SIG-M5 treated with dmso at 0.1 percent for 504 hours (cell line): ENCODE data around the gene IL1RL2.

Experiments used
- DNase-seq: peaks from one replicate; lab custom pipeline; 2025; ENCODE audit not compliant: unreplicated experiment; lab: John Stamatoyannopoulos, UW

Gene IL1RL2

DNA sequence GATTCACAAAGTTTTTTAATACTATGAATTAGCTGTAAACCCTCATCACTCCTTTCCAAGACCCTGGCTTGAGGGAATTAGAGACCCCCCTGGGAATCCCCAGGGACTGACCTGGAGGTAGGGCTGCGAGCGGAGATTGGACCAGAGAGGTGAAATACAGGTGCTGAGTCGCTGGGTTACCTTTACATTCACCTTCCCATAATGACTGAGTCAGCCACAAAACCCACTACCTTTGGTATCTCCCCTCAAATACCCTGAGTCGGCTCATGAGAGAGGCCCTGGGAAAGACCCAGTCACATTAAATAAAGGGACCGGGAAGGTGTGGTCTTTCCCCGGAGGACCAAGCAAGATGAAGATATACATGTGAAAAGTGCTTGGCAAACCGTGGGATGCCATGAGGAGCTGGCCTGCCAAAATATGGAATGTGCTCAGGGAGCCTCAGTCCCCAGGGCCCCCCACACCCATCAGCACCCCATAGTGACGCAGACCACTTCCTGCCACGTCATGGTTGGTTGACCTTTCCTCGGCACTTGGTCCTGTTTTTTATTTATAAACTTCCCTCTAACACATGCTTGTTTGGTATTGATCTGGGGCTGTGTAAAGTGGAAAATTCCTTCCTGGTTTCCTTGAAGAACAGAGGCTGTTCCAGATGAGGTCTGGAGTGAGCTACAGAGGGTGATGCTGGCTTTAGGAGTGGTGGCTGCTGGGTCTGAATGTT lies 51.4 kb downstream of the IL1RL2 start:
- DNase-seq: no peak

DNA sequence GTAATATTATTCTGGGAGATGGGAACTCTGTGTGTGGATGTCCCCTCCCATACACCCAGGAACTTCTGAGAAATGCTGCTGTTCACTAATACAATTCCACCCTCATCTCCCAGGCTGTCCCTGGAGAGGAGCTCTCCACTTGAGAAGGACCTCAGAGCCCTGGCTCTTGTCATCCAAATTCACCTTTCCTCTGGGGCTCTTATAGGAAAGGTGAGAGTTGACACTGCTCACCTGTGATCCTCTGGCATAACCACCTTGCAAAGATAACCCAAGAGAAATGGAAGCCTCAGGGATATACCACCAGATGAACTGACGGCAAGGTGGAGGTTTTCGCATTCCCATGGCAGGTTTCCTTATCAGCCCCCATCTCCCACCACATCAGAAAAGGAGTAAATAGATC lies 52.0 kb downstream of the IL1RL2 start:
- DNase-seq: no peak

DNA sequence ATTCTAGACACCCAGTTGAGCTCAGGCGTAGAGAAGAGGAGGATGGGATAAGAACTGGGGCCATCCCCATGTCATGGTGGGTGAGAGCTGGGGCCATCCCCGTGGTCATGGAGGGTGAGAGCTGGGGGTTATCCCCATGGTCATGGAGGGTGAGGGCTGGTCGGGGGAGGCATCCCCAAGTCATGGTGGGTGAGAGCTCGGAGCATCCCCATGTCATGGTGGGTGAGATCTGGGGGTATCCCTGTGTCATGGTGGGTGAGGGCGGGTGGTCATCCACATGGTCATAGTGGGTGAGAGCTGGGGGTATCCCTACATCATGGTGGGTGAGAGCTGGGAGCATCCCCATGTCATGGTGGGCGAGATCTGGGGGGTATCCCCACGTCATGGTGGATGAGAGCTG lies 52.5 kb downstream of the IL1RL2 start:
- DNase-seq: no peak

DNA sequence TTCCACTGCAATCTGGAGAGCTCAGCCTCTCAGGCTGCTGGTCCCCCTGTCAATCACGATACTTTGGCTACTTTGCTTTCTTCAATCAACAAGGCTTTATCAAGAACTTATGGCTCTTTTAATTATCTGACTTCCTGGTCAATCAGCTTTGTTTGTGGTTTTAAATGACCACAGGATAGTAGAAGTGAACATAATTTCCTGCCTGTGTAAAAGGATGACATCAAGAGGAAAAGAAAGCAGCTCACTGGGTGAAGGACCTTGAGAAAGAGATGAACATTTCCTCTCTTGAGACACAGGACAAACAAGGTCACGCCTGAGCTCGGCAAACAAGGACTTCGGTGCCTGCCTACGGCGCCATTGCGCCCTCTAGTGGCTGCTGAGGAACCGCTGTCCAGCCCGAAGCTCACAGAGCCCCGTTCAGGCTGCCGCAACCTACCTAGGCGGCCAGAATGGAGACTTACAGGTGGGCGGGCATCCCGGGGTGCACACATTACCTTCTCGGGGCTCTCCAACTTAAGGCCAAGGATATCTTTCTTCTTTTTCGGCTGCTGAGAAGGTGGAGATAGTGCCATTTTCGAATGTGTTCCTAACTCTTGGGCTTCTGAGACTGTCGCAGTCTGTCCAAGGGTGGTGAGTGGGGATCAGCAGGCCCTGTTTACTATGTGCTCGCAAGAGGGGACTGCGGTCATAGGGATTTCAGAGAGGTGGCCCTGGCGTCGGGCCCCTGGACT lies 54.0 kb downstream of the IL1RL2 start:
- peak; percentile 97 for DNase-seq

DNA sequence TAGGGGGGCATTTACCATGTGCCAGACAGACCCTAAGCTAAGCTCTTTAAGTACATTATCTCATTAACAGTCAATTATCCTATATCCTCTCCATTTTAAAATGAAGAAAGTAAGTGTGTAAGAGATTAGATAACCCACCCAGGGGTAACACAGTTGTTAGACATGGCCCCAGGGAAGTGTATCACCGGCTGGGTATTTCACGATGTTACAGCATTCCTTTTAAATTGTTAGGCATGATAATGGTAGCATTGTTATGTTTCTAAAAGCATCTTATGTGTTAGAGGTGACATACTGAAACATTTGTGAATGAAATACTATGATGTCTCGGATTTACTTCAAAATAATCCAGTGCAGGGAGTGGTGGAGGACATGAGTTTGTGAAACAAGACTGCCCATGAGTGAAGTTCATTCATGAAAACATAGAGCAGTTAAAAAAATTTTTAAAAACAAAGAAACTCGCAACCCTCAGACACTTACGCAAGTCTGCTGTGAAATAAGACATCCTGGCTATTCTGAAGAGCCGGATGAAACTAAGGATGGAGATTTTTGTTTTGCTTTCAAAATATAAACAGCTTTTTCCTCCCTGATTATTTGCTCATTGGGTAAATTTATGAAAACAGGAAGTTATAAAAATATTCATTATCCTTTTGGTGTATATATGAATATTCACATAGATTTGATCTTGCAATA lies 54.9 kb downstream of the IL1RL2 start:
- DNase-seq: no peak

DNA sequence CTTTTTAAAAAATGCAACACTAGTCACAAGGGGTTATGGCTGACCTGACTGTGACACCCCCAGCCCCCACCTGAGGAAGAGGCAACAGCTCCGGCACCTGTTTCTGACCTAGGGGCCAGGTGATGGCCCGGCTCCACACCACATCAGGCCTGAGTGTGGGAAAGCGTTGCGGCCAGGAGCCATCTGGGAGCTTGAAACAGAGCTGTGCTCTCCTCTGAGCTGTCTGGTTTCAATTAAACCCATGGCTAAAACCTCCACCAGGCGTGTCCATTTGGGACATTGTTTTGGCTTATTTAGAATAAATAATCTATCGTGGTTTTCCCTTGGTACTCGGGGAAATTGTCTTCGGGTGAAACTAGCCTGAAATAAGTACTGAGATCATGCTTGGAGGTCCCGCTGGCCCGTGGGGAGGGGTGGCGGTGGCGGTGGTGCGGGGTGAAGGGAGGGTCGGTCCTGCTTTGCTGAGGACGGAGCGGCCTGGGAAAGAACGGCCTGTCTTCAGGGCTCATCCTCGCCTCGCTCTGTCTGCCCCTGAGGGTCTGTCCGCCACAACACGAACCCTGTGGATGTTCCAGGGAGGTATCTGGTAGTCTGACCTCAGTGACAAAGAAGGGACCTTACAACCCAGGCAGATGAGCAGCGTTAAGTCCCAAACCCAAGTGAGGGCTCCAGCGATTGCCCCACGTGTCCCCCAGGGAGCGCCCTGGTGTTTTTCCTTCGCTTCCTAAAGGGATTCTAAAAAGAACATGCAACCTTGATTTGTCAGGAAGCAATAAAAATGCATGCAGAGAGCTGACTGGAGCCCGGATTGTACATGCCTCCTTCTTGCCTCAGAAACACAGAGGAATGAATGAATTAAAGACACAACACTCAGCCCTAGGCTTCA lies 58.7 kb downstream of the IL1RL2 start:
- DNase-seq: no peak

DNA sequence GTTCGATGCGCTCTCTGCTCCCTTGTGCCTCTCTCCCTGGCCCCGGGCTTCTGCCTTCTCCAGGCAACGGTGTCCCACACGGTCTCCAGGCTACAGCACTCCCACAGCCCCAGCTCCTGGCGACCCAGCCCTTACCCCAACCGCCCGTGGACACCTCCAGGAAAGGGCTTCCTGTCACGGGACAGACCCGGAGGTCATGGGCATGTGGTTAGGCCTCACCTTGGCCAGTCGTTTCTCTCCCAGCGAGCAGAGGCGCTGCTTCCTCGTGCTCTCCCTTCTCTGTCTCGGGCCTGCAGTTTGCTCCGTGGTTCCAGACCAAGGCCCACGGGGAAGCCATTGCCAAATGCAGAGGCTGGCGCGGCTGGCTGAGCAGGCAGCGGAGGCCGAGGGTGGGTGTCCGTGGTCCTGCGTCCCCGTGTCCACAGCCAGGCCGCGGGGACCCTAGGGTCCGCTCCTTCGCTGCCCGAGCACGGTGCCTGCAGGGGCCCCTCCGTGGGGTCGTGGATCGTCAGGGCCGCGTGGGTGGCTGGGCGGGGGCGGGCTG lies 63.5 kb downstream of the IL1RL2 start:
- DNase-seq: no peak

DNA sequence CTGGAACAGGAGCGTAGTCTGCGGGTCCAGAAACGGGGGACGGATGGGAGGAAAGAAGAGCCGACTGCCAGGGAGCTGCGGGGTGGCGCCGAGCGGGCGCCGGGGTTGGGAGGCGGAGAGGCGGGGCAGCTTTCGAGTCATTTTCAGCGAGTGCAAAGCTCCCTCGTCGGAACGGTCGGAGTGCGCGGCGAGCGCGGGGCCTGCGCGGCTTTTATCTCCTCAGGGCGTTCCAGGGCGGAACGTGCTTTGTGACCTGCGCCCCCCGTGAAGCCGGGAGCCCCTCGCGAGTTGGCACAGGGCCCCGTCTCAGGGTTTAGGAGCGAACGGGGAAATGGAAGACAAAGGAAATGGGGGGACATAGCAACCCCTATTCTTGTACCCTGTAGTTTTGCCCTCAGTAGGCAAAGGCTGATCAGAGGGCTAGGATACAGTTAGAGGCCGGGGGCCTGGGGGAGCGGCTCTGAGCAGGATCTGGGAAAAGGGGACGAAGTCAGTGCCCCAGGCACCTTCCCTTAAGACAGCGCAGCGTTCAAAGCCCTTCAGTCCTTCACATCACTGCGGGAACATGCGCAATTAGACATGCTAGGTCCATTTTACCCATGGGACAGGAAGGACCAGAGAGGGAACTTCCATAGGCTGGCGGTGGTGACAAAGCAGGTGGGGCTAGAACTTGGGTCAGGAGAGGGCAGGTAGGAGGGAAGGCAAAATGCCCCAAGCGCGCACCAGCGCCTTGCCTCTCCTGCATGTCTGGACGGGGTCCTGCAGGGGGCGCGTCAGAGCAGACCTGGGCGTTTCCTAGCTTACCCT lies 64.4 kb downstream of the IL1RL2 start:
- DNase-seq: no peak

DNA sequence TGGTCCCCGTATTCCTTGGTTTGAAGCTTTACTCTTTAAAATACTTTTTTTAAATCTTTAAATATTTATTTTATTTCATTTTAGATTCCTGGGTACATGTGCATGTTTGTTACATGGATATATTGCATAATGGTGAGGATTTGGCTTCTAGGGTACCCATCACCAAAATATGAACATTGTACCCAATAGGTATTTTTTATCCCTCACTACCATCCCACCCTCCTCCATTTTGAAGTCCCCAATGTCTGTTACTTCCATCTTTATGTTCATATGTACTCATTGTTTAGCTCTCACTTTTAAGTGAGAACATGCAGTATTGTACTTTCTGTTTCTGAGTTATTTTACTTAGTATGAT lies 65.0 kb downstream of the IL1RL2 start:
- DNase-seq: no peak

DNA sequence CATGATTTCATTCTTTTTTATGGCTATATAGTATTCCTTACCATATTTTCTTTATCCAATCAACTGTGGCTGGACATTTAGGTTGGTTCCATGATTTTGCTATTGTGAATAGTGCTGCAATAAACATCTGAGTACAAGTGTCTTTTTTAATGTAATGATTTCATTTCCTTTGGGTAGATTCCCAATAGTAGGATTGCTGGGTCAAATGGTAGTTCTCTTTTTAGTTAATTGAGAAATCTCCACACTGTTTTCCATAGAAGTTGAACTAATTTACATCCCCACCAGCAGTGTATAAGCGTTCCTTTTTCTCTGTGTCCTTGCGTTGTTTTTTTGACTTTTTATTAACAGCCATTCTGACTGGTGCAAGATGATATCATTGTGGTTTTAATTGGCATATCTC lies 65.4 kb downstream of the IL1RL2 start:
- DNase-seq: no peak

DNA sequence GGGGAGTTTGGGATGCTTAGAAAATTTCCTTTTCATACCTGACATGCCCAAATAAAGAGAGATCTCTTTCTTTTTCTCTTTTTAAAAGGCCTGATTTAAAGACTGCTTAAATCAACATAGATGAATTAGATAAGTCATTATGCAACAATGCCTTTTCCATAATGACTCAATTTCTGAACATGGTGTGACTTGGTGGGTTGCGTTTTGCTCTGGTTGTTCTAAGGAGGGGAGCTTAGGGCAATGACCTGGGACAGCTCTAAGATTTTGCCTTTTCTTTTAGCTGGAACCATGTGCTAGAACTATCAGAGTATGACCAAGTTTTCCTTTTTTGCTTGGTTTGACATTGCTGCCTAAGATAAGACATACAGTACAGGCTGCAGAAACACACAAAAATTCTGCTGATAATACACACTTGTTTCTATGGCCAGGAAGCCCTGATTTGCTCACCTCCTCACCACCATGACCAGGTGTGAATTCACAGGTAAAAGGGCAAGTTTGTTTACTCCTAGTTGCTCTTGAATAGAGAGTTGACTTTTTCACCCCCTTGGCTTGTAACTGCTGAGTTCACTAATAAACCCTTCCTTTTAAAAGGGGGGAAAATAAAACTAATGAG lies 66.4 kb downstream of the IL1RL2 start:
- DNase-seq: no peak

DNA sequence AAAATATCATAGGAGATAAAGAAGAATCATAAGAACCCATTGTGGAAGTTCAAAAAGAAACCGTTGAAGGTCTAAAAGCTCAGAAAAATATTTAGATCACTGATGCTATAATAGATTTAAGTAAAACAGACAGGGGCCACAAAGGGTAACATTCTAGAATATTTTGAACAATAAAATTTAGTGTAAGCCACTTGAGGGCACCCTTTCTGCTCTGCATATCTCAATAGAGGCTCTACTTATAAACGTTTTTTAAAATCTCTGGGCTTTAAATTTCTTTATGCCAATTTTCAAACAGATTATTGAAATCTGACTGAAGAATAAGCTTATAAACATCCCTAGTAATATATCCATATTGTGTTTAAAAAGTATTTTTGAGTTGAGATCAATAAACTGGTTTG lies 66.9 kb downstream of the IL1RL2 start:
- no peak for DNase-seq

DNA sequence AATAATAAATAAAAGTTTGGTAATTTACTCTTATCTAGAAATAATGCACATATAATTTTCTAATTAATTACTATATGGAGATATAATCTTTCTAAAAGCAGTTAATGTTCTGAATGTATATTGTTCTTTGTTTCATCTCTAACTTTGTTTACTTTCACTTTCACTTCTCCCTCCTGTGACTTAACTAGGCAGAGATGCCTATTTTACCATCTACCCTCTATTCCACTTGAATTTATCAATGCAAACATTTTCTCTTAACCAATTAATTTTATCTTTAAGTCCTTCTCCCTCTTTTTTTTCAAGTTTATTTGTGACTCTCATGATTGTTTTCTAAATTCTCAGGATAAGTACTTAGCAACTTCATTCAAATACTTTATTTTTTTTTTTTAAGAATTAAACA lies 69.5 kb downstream of the IL1RL2 start:
- peak; percentile 24 for DNase-seq

DNA sequence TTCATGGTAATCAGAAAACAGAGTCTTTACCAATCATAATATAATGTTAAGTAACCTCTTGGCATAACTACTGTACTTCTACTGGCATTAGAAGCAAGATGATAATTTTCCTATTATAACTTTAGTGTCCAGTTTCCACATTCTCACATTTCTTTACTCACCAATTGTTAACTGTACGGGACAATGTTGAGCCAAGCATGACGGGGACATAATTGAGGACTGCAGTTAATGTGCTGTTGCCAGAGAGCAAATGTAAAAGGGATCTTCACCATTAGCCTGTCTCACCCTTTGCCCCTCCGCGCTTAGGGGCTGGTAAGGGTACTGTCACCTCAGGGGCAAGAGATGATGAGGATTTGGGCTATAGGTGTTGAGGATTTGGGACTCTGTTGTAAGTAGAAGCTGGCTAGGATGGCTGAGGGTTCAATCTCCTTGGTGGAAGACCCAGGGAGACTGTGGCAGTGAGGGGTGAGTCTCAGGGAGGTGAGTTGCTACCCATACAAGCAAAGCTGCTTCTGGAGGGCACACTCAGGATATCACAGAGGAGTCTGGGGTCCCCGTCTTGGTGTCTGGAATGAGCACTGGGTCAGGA lies 70.1 kb downstream of the IL1RL2 start:
- no peak for DNase-seq

DNA sequence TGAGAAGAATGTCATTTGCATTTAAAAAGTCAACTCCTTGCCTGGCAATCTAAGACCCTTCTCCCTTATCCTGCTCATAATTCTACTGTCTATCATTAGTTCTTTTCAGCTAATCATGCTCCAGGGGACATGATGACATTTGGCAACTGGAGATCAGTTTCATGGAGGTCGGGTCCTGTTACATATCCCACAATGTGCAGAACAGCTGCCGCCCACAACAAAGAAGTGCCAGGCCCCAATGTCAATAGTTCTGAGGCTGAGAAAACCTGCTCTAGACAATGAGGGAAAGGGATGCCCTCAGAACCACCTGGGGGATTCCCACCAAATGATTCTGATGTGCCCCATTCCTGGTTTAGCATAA lies 71.2 kb downstream of the IL1RL2 start:
- no peak for DNase-seq

DNA sequence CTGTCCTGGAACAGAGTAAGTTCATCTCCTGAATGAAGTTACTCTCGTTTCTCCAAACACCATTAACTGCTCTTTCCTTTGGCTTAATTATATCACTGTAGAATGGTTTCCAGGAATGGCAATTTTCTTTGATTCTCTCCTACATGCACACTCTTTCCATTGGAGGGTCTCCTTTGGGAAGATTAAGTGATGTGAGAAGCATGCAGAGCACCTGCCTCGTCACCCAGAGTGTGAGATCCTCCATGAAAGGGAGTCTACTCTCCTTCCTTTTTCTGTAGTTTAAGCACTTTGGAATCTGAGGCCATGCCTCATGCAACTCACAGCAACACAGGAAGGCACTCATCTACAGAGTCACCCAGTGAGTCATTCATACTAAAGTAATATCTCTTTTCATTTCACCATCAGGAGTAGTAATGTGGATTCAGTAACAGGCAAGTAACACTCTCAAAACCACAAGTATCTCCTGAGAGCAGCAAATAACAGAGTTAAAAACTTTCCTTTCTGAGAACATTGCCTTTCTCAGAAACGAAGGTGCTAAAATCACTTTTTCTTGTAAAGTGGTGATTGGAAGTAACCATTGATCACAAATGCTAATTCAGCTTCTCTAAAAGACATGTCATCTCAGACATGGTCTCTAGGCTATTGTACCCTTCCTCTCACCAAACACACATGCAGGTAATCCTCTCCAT lies 71.7 kb downstream of the IL1RL2 start:
- DNase-seq: peak; percentile 28

DNA sequence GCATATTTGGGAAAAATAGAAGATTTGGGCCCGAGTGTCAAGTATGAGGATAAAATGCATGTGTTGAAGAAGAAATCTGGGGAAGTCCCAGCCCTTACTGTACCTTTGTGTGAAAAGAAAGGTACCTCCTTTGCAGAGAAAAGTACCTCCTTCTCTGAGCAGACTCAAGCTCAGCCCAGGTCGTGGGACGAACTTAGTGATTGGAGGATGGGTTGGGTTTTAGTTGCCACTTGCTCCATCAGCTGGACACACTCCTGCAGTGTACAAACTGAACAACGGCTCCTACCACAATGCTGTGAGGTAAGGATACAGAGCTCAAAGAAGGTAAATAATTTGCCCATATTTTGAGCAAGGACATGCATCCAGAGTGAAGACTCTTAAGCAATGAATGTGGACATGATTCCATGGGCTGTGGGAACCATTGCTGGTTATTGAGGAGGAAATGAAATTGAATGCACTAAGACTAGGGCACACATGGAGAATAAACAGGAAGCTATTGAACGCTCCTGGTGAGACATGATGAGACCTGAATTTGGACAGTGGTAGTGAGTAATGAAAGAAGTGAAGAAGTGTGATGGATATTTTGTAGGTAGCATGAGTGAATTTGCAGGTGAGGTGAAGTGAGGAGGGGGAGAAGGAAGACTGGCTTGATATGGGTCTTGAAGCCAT lies 74.8 kb downstream of the IL1RL2 start:
- no peak for DNase-seq
